ENCODE results near the gene YAF2.

The YAF2 gene

DNA sequence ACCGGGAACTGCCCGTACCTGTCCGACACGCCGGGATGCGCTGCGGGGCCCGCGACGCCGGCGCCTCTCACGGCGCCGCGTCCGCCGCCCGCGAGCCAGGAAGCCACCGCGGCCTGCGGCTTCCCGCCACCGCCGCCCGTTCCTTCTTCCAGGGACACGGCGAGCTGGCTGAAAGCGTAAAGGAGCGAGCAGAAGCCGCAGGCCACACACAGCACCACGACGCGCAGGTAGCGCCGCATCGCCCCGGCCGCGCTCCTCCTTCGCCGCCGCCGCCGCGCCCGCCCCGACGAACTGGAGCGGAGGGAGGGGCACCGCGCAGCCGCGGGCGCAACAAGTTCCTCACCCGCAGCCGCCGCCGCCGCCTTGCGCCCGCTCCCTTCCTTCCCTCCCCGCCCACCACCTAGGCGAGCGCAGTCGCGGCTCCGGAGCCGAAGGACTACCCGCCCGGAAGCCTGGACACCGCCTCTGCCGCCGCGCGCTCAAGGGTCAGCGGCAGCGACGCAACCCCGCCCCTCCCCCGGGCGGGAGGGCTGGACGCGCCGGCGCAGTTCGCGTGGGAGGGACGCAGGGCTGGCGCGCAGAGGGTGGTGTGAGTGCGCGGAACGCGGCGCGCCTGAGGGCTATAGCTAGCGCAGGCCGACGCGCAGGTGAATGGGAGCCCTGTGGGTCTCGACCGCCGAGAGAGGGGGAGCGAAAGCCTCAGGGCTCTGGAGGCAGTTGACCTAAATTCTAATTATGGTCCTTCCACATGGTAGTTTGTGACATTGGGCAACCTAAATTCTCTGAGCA, 93.4 kb downstream of the YAF2 start, which contains the start of gene GXYLT1:
GXYLT1 (minus strand) TSS at position 467 of the 789 bp plus-strand sequence; CDS start at position 239, 228 bp downstream.
- peak; percentile 97 for DNase-seq (ENCODE audit: low spot score)

DNA sequence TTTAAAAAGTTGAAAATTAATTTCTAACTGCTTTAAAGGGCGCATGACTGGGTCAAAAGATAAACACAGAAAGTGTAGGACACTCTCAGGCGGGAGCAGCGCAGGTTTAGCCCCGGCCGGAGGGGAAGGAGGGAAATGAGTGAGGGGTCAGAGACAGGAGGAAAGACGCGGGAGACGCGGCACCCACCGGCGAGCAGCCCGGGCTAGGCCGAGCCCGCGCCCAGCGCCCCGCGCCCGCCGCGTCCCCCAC, 94.0 kb downstream of the YAF2 start:
- DNase-seq (ENCODE audit: low spot score): no peak

- DNase-seq (ENCODE audit: low spot score): no peak
Measured at GRCh38 chr12:42143452-42144157, 94.4 kb downstream of the YAF2 start.

- DNase-seq (ENCODE audit: low spot score): no peak
Measured at GRCh38 chr12:42141981-42142606, 96.0 kb downstream of the YAF2 start.

DNA sequence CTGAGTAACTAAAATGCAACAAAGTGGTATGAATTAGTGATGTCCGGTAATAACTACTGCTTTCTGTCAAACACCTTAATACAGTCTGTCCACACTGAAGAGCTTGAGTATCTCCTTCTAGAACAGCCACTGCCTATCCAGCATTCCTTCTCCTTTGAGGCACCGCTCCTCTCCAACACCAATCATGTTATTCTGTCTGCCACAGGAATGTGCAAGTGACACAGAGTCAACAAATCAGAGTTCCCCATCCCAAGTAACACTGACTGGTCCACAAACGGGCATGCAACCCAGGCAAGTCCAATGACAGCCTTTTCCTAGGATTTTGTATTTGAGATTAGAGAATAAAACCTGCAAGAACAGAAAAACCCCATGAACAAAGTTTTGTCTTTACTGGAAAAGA, 97.1 kb downstream of the YAF2 start:
- peak; percentile 64 for DNase-seq (ENCODE audit: low spot score)

DNA sequence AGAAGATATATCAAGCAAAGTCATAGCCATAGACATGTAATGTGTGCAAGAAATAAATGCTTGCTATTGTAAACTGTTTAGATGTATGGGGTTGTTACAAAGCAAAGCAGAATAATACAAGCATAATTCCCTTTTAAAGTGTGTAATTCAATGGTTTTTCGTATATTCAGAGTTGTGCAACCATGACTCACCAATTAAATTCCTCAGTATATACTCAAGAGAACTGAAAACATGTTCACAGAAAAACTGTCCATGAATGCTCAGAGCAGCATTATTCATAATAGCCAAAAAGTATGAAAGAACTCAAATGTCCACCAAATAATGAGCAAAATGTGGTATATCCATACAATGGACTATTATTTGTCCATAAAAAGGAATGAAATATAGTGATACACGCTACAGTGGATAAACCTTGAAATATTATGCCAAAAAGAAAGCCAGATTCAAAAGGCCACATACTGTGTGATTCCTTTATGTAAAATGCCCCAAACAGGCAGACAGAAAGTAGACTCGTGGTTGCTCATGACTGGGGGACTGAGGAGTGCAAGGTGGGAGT, 102.7 kb downstream of the YAF2 start:
- peak; percentile 22 for DNase-seq (ENCODE audit: low spot score)

DNA sequence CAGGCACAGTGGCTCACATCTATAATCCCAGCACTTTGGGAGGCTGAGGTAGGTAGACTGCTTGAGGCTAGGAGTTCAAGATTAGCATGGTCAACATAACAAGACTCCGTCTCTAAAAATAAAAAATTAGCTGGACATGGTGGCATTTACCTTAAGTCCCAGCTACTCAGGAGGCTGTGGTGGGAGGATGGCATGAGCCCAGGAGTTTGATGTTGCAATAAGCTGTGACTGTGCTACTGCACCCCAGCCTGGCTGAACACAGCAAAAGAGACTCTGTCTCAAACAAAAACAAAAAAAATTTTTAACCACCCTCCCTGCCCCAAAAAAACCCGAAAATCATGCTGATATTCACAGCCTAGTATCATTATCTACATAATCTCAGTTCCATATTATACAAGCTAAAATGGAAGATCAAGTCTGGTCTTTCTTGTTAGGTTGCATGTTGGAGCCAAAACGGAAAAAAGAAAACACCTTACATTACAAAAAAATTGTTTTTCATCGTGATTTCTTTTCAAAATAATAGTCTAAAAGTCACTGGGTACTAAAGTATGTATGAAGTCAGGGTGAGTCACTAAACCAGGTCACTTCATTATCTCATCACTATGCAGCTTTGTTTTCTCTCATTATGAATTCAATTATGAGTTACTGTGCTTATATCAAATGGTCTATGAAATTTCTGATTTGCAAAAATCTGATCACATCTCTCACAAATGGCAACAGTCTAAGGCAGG, 107.2 kb downstream of the YAF2 start:
- DNase-seq (ENCODE audit: low spot score): peak; percentile 47

GRCh38 chr12:42129595-42130204, 108.3 kb downstream of the YAF2 start:
- peak; percentile 68 for DNase-seq (ENCODE audit: low spot score)

GRCh38 chr12:42128888-42129287, 109.2 kb downstream of the YAF2 start:
- no peak for DNase-seq (ENCODE audit: low spot score)

GRCh38 chr12:42128327-42128726, 109.7 kb downstream of the YAF2 start:
- DNase-seq (ENCODE audit: low spot score): peak; percentile 36

- no peak for DNase-seq (ENCODE audit: low spot score)
Measured at GRCh38 chr12:42126963-42127362, 111.1 kb downstream of the YAF2 start.

DNA sequence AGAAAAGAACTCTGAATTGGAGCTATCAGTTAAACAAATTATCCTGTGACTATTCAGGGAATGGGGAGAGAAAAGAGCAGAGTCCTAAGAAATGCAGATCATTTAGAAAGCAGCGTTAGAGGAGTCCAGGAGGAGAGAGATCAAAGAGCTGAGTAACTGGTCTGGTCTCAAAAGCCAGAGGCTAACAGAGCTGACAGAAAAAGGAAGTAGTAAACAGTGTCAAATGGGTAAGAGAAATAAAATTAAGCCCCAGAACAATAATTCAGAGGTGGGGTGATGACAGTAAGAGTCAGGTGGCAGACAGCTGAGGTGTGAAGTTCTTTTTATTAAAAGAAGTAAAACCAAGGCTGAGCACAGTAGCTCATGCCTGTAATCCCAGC, 112.7 kb downstream of the YAF2 start:
- DNase-seq (ENCODE audit: low spot score): no peak

GRCh38 chr12:42124764-42125387, 113.2 kb downstream of the YAF2 start:
- no peak for DNase-seq (ENCODE audit: low spot score)

GRCh38 chr12:42119085-42119633, 118.9 kb downstream of the YAF2 start:
- DNase-seq (ENCODE audit: low spot score): peak; percentile 39

- no peak for DNase-seq (ENCODE audit: low spot score)
Measured at GRCh38 chr12:42118136-42118879, 119.7 kb downstream of the YAF2 start.

DNA sequence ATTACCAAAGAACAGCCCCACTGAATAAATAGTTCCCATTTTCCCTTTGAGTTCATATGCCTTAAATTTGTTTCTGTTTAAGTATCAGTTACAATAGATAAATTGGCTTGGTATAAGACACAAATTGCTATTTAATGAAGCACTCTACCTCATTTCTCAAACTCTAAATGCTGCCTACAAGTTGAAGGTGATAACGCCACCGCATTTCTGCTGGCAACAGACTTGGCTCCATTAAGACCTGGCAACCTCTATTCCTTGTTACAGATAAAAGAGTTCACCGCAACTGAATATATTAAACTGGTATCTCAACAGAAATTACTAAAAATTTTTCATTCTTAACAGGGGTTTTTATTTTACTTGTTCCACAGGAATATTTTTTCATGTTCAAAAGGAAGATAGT, 129.0 kb downstream of the YAF2 start:
- DNase-seq (ENCODE audit: low spot score): no peak
